Hepatocyte (in vitro differentiated cells): ENCODE data around the gene ABCF2.

ENCODE experiments used
- CTCF ChIP-seq: fragments of 200-600 bp; sonication (generic); IDR thresholded peaks from 2 replicates; pipeline ENCODE4 v1.5.1; 2016; ENCODE audit warnings: antibody characterized with exemption, mild to moderate bottlenecking; ENCODE audit not compliant: poor library complexity
- EZH2 ChIP-seq: fragments of 200-600 bp; sonication (generic); IDR thresholded peaks from 2 replicates; pipeline ENCODE4 v1.6.1; 2016; ENCODE audit warnings: antibody characterized with exemption, mild to moderate bottlenecking, borderline replicate concordance
- EZH2phosphoT487 ChIP-seq: fragments of 200-600 bp; sonication (generic); IDR thresholded peaks from one replicate; pipeline ENCODE4 v1.6.1; 2018; ENCODE audit warnings: antibody characterized with exemption, mild to moderate bottlenecking, low read depth, moderate library complexity; ENCODE audit not compliant: unreplicated experiment, severe bottlenecking

- no peak for TF ChIP-seq CTCF
- no peak for TF ChIP-seq EZH2
- no peak for TF ChIP-seq EZH2phosphoT487
Measured at GRCh38 chr7:151179946-151180345, 47.1 kb downstream of the ABCF2 start.
